ENCODE measurements around the gene TEX14. TPM values are rescaled to one million over a fixed set of nuclear protein-coding genes. Genes with fewer than 3 reads are reported as not detected.

TEX14 gene
- total and polyA plus RNA-seq, 8 donors = 0.03 to 0.06 TPM; not detected in 6

DNA sequence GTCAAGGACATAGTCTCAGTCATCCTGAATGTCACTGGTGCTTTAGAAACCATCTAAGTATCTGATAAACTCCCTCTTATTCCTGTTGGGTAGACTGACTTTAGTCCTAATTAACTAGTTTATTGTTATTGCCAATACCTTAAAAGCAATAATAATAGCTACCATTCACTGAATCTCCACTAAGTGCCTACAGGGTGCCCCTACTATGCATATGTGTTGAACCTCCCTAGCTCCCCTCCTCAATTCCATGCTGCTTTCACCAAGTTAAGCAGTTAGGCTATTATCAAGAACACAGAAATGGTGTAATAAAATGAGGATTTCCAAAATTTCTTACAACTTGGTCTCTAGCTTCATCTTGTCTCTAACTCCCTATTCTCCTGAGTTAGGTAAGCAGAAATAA, 89.9 kb downstream of the TEX14 start:
- no peaks in the 10 kb centered on the region for H3K9me3 ChIP-seq

DNA sequence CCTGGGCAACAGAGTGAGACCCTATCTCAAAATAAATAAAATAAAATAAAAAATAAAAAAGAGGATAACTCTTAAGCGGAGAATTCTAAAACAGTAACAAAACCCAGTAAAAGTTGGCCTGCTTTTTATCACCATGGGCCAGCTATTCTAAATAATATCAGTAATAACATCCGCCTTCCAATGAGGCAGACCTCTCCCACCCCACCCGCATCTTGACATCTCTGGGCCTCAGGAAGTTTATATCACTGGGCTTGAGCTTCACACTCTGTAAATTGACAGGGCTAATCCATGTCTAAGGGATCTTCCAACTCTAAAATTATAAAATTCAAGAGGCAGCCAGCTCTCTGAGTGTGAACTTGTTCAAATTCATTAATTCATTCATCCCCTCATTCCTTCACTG, 94.5 kb downstream of the TEX14 start:
- intact Hi-C loops (cut with DNase I; ENCODE audit: low total_unique reads) = no loop called here
- Histone ChIP-seq H3K9me3 (no peaks in the 10 kb centered on the region), H3K4me3 (no peak overlapping the region), H3K27ac (no peak overlapping the region), H3K27me3 (no peaks in the 10 kb centered on the region), H3K4me1 (no peaks in the 10 kb centered on the region), H3K36me3 (no peaks in the 10 kb centered on the region)
- no peak for TF ChIP-seq EP300 (IDR thresholded peaks at IDR 0.05)
- TF ChIP-seq, protein P1, sequence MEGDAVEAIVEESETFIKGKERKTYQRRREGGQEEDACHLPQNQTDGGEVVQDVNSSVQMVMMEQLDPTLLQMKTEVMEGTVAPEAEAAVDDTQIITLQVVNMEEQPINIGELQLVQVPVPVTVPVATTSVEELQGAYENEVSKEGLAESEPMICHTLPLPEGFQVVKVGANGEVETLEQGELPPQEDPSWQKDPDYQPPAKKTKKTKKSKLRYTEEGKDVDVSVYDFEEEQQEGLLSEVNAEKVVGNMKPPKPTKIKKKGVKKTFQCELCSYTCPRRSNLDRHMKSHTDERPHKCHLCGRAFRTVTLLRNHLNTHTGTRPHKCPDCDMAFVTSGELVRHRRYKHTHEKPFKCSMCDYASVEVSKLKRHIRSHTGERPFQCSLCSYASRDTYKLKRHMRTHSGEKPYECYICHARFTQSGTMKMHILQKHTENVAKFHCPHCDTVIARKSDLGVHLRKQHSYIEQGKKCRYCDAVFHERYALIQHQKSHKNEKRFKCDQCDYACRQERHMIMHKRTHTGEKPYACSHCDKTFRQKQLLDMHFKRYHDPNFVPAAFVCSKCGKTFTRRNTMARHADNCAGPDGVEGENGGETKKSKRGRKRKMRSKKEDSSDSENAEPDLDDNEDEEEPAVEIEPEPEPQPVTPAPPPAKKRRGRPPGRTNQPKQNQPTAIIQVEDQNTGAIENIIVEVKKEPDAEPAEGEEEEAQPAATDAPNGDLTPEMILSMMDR (IDR thresholded peaks at IDR 0.05) = no peak
- WGBS, 5 donors = 83 to 93% (median 89%) methylated on average over 3 of the region's 3 CpGs
- DNase-seq = no peak

More for the DNA sequence above, 89.9 kb downstream of the TEX14 start:
- Histone ChIP-seq H3K27ac (no peak overlapping the region), H3K36me3 (no peaks in the 10 kb centered on the region), H3K4me3 (no peak overlapping the region), H3K4me1 (no peaks in the 10 kb centered on the region), H3K27me3 (no peaks in the 10 kb centered on the region)
- intact Hi-C loops (cut with DNase I; ENCODE audit: low total_unique reads) = no loop called here
- no peak for DNase-seq
- TF ChIP-seq POLR2A (IDR thresholded peaks at IDR 0.05) (no peak), EP300 (IDR thresholded peaks at IDR 0.05) (no peak), POLR2AphosphoS5 (IDR thresholded peaks at IDR 0.05) (no peak)
- TF ChIP-seq, protein P1 (IDR thresholded peaks at IDR 0.05) = no peak

DNA sequence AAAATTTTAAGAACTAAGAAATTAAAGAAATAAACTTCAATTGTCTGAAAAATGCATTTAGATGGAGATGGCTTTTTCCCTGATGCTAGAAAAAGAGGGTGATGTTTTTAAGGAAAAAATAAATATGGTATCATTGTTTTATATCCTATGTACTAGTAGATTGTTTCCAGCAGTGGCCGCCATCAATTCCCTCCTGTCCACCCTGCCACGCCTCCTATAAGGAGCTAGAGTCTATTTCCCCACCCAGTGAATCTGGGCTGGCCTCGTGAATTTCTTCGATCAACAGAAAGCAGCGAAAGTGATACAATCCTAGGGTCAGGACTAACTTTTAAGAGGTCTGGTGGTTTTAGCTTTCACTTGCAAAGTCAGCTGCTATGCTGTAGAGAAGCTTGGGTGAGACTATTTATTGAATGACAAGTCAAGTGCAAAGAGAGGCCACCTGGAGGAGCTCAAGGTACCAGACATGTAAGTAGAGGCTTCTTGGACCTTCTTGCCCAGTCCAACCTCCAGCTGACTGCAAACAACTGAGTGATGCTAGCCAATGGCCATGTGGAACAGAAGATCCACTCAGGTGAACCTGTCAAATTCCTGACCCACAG, 96.6 kb downstream of the TEX14 start:
- Histone ChIP-seq H3K4me1 (no peaks in the 10 kb centered on the region), H3K27ac (no peak overlapping the region), H3K9me3 (no peaks in the 10 kb centered on the region), H3K4me3 (no peak overlapping the region), H3K36me3 (no peaks in the 10 kb centered on the region), H3K27me3 (no peaks in the 10 kb centered on the region)
- intact Hi-C loops (cut with DNase I; ENCODE audit: low total_unique reads) = no loop called here
- TF ChIP-seq EP300 (IDR thresholded peaks at IDR 0.05) = no peak
- DNase-seq = no peak
- WGBS, 5 donors = 74 to 85% (median 78%) methylated on average over 5 of the region's 5 CpGs

DNA sequence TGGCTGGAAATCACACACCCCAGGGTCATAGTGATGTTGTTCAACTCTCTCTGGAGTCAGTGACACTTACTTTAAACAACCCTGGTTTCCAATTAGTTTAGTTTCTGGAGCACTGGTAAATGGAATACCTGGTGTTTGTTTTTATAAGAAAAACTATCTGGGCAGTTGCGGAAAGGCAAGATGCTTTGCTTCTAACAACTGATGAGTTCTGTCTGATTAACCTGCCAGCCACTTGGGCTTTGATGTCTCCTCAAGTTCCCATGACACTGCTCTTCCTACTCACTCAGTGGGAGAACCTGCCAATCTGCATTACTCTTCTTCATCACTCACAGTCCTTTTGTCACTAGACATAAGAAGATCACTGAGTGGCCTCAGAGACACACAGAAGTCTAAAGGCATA, 98.7 kb downstream of the TEX14 start:
- H3K4me1 ChIP-seq = no peaks in the 10 kb centered on the region
- intact Hi-C loops (cut with DNase I; ENCODE audit: low total_unique reads) = no loop called here
- TF ChIP-seq EP300 (IDR thresholded peaks at IDR 0.05) (no peak), POLR2A (IDR thresholded peaks at IDR 0.05) (no peak), POLR2AphosphoS5 (IDR thresholded peaks at IDR 0.05) (no peak)
- TF ChIP-seq, protein P1 (IDR thresholded peaks at IDR 0.05) = no peak
- no peak overlapping the region for H3K27ac ChIP-seq
- H3K4me3 ChIP-seq = no peak overlapping the region
- WGBS, 5 donors = 80 to 89% (median 86%) methylated on average over 1 of the region's 1 CpG
- DNase-seq = no peak
- no peaks in the 10 kb centered on the region for H3K9me3 ChIP-seq
- H3K36me3 ChIP-seq = no peaks in the 10 kb centered on the region
- no peaks in the 10 kb centered on the region for H3K27me3 ChIP-seq

DNA sequence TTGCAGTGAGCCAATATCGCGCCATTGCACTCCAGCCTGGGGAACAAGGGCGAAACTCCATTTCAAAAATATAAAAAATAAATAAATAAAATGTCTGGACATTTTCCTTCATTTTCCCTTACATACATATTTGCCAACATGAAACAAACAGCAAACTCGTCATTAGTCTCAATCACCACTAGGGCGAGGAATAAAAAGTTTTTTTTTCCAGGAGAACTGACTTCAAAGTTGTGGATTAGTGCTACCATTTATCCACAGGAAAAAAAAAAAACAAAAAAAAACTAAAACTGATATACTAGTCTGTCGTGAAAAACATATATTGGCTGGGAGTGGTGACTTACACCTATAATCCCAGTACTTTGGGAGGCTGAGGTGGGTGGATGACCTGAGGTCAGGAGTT, 100.4 kb downstream of the TEX14 start:
- Histone ChIP-seq H3K36me3 (no peaks in the 10 kb centered on the region), H3K9me3 (no peaks in the 10 kb centered on the region), H3K27me3 (no peaks in the 10 kb centered on the region), H3K4me3 (no peak overlapping the region), H3K27ac (no peak overlapping the region), H3K4me1 (no peaks in the 10 kb centered on the region)
- no peak for DNase-seq
- WGBS, 5 donors = 80 to 89% (median 85%) methylated on average over 6 of the region's 6 CpGs
- intact Hi-C loops (cut with DNase I; ENCODE audit: low total_unique reads) = no loop called here
- TF ChIP-seq EP300 (IDR thresholded peaks at IDR 0.05) = no peak
- TF ChIP-seq, protein P1 (IDR thresholded peaks at IDR 0.05) = no peak
- TF ChIP-seq POLR2AphosphoS5 (IDR thresholded peaks at IDR 0.05) = no peak
- TF ChIP-seq POLR2A (IDR thresholded peaks at IDR 0.05) = no peak
